GM04503 (cell line): ENCODE data around the gene CCDC148.
"Not testable (repeated sequence)": the region's sequence is repeated elsewhere in the genome, so short reads cannot be mapped to it uniquely, and the experiment has no call there.

Experiments used
- DNase-seq: peaks from one replicate; pipeline ENCODE4 v3.0.0-alpha.2; 2012; ENCODE audit warnings: low read depth

The CCDC148 gene

DNA sequence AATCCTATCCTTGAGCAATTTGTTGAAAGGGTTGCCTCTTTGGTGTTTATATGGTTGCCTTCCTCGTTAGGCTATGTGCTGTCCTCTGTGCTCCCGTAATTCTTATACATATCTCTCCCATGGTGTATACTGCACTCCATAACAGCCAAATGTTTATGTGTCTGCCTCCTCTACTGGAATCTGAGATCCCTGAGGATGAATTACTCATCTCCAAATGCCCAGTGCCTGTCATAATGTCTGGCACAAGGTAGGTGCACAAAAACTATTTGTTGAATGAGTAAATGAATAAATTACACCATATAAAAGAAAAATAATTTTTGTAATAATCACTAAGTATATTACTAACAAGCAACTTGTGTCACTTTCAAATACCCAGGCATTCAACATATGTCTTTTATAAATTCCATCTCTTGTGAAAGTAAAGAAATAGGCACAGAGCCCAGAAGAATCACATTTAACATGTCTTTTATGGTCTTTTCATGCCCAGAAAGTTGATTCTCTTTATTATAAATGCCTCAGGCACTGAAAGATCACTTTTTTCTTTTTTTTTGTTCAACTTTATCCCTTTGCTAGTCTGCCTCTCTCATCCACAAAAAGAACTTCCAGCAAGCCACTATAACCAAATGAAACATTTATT lies 164.9 kb downstream of the CCDC148 start:
- peak; percentile 12 for DNase-seq

GRCh38 chr2:158290225-158290624 lies 166.3 kb downstream of the CCDC148 start:
- DNase-seq, result no peak

- no peak for DNase-seq
Observed at GRCh38 chr2:158276619-158277471, 179.7 kb downstream of the CCDC148 start.

DNA sequence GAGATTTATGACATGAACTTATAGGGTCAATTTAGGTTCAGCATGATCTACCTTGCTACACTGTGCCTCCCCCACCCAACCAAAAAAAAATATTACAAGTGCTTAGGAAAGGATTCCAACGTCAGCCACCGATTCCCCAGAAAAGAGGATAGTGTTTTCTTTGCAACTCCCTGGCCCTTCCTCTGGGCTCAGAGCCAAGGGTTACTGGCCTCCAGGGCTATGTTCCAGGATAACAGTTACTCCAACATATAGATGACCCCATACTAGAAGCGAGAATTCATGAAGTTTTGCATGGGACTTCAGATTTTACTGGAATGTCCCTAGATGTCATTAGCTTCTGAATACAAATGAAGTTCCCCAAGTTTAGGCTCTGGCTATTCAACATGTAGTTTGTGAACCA lies 182.8 kb downstream of the CCDC148 start:
- no peak for DNase-seq

DNA sequence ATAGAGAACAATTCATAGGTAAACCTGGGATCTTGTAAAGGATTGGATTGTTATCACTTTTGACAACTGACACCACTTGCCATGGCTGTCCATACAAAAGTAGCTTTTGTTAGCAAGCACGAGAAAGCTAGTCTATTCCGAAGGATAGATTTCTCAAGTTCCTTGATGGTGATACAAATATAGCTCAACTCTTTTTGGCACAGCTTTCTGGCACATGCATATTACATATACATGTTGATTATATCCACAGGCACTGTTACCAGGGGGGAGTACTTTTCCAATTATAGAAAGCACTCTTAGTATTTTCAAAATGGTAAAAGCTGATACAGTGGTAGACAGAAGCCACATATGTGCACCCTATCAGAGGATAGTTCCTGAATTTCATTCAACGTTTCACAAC lies 186.0 kb downstream of the CCDC148 start:
- DNase-seq, result no peak

DNA sequence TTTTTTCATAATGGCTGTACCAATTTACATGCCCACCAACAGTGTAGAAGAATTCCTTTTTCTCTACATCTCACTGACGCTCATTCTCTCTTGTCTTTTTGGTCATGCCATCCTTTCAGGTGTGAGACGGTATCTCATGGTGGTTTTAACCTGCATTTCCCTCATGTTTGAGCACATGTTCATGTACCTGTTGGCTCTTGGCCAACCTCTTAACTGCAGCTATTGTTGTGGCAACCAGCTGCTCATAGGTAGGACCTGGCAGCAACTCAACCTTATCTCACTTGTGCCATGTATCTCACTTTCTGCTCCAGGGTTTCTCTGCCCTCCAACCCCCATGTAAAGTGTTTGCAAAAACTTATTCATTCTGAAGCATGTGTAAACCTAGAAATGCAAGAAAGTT lies 187.4 kb downstream of the CCDC148 start:
- DNase-seq, result no peak

- DNase-seq, result no peak
Observed at GRCh38 chr2:158266111-158266510, 190.4 kb downstream of the CCDC148 start.

GRCh38 chr2:158255257-158255656 lies 201.3 kb downstream of the CCDC148 start:
- DNase-seq, result peak; percentile 10

DNA sequence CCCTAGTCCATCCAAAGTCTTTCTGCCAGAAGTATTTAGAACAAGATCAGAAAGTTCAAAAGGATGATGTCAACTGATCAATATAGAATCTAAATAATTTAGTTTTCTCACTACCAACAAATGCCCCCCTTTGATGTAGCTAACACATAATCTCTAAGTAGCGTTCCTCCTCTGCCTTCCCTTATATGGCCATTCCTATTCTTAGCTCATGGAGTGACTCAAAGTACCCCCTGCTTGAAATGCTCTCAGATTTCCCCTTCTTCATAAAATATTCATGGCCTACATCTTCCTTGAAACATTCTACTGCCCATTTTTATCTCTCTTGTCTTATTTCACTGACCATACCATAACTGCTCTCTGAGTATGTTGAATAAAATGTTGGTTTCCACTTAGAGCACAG lies 203.4 kb downstream of the CCDC148 start:
- DNase-seq, result no peak

- DNase-seq, result no peak
Observed at GRCh38 chr2:158251356-158251755, 205.2 kb downstream of the CCDC148 start.

DNA sequence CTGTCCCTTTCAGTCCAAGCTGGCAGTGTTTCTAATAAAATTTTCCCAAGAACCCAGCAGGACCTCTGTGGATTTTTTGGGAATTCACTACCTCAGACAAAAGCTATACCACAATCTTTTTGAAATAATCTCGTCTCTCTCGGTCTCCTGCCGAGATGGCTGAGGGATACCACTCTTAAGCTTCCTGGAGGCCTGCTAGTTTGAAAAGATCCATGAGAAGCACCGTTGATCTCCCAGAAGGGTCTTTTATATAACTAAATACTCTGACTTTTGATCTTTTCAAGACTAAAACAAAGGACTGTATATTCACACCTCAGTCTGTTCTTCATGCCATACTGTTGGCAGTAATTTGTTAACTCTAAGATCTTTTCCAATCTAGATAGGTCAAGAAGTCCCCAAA lies 213.2 kb downstream of the CCDC148 start:
- no peak for DNase-seq

DNA sequence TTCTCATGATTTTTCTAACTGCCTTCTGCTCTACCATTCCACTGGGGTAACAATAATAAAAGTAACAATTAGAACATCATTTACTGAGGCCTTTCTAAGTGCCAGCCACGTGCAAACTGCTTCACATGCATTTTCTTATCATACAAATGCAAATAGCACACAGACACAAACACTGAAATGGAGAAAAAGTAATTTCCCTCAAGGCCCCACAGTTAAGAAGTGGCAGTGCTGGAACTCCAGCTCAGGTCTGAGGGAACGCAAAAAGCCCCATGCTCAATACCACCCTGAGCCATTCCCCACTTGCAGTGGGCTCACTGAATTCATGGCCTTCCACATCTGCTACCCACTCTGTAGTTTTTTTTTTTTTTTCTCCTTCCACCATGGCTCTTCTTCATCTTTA lies 214.3 kb downstream of the CCDC148 start:
- no peak for DNase-seq

- DNase-seq, result no peak
Observed at GRCh38 chr2:158240975-158241374, 215.6 kb downstream of the CCDC148 start.

GRCh38 chr2:158239271-158239670 lies 217.3 kb downstream of the CCDC148 start:
- no peak for DNase-seq

GRCh38 chr2:158234497-158234896 lies 222.1 kb downstream of the CCDC148 start:
- DNase-seq, result no peak

DNA sequence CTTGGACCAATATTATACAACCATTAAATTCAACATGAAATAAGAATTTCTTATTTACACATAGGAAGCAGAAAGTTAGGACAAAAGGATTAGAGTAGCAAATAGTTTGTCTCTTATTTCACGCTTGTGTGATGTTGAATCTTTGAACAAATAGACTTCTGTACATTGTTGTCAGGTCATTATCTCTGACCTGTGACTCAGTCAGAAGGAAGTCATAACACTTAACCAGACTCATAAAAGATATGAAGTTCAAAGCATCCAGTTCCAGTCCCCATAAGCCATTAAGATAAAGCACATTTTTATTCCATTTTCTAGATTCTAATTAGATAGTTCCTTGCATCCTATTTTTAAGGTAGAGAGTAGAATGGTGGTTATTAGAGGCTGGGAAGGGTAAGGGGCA lies 224.1 kb downstream of the CCDC148 start:
- no peak for DNase-seq

GRCh38 chr2:158228943-158229508 lies 227.5 kb downstream of the CCDC148 start:
- DNase-seq, result no peak

GRCh38 chr2:158223066-158223465 lies 233.5 kb downstream of the CCDC148 start:
- not testable (repeated sequence) for DNase-seq

- DNase-seq, result no peak
Observed at GRCh38 chr2:158221063-158222020, 235.2 kb downstream of the CCDC148 start.

DNA sequence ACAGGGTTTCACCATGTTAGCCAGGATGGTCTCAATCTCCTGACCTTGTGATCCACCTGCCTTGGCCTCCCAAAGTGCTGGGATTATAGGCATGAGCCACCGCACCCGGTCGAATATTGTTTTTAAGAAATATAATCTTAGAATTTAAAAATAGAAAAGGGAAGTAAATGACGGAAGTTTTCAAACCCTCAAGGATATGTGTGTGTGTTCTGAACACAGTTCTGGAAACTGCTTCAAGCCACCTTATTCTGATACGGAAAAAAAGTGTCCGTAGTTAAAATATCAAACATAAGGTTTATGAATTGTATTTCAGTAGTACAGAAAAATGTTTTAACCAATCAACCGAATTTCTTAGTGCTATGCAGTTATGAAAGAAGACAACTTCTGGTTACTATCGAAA lies 239.0 kb downstream of the CCDC148 start:
- DNase-seq, result no peak

GRCh38 chr2:158214431-158214830 lies 242.1 kb downstream of the CCDC148 start:
- no peak for DNase-seq

DNA sequence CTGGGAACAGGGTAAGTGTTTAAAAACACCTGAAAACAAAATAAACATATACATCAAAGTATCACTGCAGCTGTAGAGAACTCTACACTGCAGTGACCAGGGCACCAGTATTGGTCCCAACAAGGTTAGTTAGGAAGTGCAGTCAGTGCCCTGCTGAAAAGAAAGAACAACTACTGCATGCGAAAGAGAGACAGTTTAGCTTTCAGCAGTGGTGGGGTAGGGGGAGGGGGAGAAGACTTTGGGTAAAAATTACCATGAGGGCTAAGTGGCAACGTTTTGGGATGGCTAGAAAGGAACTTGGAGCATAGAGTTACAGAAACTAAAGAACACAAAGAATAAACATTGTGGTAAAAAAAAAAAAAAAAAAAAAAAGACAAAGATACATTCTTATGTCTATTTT lies 242.8 kb downstream of the CCDC148 start:
- no peak for DNase-seq
